ENCODE measurements around the gene RANBP17. TPM values are rescaled to one million over a fixed set of nuclear protein-coding genes. Genes with fewer than 3 reads are reported as not detected.

The RANBP17 gene
- total and polyA plus RNA-seq, 2 donors (not counting 1 experiment from before 2014, with no cell fraction given), result not detected

DNA sequence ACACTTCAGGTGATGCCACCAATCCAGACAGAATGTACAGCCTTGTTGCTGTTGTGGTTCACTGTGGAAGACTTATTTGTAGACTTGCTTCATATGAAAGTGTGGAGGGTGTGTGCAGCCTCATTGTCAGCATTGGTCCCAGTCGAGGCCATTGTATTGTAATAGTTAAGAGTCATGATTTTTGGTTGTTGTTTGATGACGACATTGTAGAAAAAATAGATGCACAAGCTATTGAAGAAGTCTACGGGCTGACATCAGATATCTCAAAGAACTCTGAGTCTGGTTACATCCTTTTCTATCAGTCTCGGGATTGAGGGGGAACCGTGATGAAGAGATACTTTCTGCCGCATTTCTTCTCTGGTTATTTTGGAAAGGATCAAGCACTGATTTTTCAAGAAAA, 390.9 kb downstream of the RANBP17 start:
- Histone ChIP-seq H3K36me3 (replicated peaks in 1 of 2; ENCODE audit: control extremely low read depth in 1 of 2, control insufficient read depth in 1 of 2, extremely low read depth in 1 of 2, insufficient read depth in 2 of 2, low read length in 1 of 2) (no peaks in the 10 kb centered on the region), H3K9me3 (ENCODE audit: control extremely low read depth in 1 of 3, control insufficient read depth in 2 of 3, insufficient read depth in 1 of 3, low read length in 2 of 3) (peaks cover 0 to 16% (median 14%) of the 10 kb centered on the region in 3 donors), H2AFZ (ENCODE audit: insufficient read depth, low read depth, low read length, poor library complexity, severe bottlenecking) (no peak overlapping the region), H3K79me2 (ENCODE audit: control insufficient read depth, insufficient read depth, low read length) (no peaks in the 10 kb centered on the region), H3K27ac (ENCODE audit: low read length in 2 of 2) (no peak overlapping the region), H3K4me2 (replicated peaks; ENCODE audit: low read depth, low read length, poor library complexity, severe bottlenecking) (no peak overlapping the region), H3K4me1 (ENCODE audit: control insufficient read depth in 2 of 2, insufficient read depth in 2 of 2, low read length in 2 of 2) (no peaks in the 10 kb centered on the region), H4K20me1 (ENCODE audit: control insufficient read depth, insufficient read depth, low read length, poor library complexity, severe bottlenecking) (no peaks in the 10 kb centered on the region), H3K4me3 (ENCODE audit: control extremely low read depth in 1 of 5, extremely low read depth in 1 of 5, insufficient read depth in 1 of 5, low read depth in 2 of 5, low read length in 4 of 5) (no peak overlapping the region), H3K27me3 (replicated peaks in 1 of 4; ENCODE audit: control extremely low read depth in 1 of 4, control insufficient read depth in 3 of 4, insufficient read depth in 4 of 4, low read length in 3 of 4) (no peaks in the 10 kb centered on the region), H3K9ac (ENCODE audit: low read length) (no peak overlapping the region)
- intact Hi-C loops (cut with micrococcal nuclease), result no loop called here
- Mint-ChIP-seq H3K27me3 (peaks cover 9% of the 10 kb centered on the region), H3K4me3 (no peak overlapping the region), H3K9me3 (ENCODE audit: insufficient read depth) (peaks cover 19% of the 10 kb centered on the region), H3K27ac (no peak overlapping the region), H3K4me1 (no peaks in the 10 kb centered on the region)
- ATAC-seq (ENCODE audit: low read depth) (no peak), DNase-seq (no peak)
- TF ChIP-seq CTCF (IDR thresholded peaks at IDR 0.05) (no peak), EZH2 (IDR thresholded peaks at IDR 0.05; ENCODE audit: borderline replicate concordance, insufficient read depth, low read depth, low read length, poor library complexity, severe bottlenecking) (no peak)
- WGBS (ENCODE audit: insufficient coverage), result 89% methylated on average over 4 of the region's 6 CpGs
- ChIA-PET POLR2A (no interaction called here), CTCF (no interaction called here)

DNA sequence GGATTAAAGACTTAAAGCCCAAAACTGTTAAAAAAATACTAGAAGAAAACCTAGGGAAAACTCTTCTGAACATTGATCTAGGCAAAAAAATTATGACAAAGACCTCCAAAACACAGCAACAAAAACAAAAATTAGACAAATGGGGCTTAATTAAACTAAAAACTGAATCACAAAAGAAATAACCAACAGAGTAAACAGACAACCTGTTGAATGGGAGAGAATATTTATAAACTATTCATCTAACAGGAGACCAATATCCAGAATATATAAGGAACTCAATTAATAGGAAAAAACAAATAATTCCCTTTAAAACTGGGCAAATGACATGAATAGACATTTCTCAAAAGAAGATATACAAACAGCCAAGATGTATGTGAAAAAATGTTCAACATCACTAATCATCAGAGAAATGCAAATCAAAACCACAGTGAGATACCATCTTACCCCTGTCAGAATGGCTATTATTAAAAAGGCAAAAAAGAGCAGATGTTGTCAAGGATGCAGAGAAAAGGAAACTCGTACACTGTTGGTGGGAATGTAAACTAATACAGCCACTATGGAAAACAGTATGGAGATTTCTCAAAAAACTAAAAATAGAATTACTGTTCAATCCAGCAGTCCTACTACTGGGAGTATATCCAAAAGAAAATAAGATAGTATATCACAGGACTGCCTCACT, 397.1 kb downstream of the RANBP17 start:
- Histone ChIP-seq H3K36me3 (replicated peaks in 1 of 2; ENCODE audit: control extremely low read depth in 1 of 2, control insufficient read depth in 1 of 2, extremely low read depth in 1 of 2, insufficient read depth in 2 of 2, low read length in 1 of 2) (no peaks in the 10 kb centered on the region), H3K27me3 (replicated peaks in 1 of 4; ENCODE audit: control extremely low read depth in 1 of 4, control insufficient read depth in 3 of 4, insufficient read depth in 4 of 4, low read length in 3 of 4) (no peaks in the 10 kb centered on the region), H3K27ac (ENCODE audit: low read length in 2 of 2) (no peak overlapping the region), H3K9ac (ENCODE audit: low read length) (no peak overlapping the region), H3K4me3 (ENCODE audit: control extremely low read depth in 1 of 5, extremely low read depth in 1 of 5, insufficient read depth in 1 of 5, low read depth in 2 of 5, low read length in 4 of 5) (no peak overlapping the region), H4K20me1 (ENCODE audit: control insufficient read depth, insufficient read depth, low read length, poor library complexity, severe bottlenecking) (no peaks in the 10 kb centered on the region), H3K4me2 (replicated peaks; ENCODE audit: low read depth, low read length, poor library complexity, severe bottlenecking) (no peak overlapping the region), H3K4me1 (ENCODE audit: control insufficient read depth in 2 of 2, insufficient read depth in 2 of 2, low read length in 2 of 2) (no peaks in the 10 kb centered on the region), H3K79me2 (ENCODE audit: control insufficient read depth, insufficient read depth, low read length) (no peaks in the 10 kb centered on the region), H2AFZ (ENCODE audit: insufficient read depth, low read depth, low read length, poor library complexity, severe bottlenecking) (no peak overlapping the region), H3K9me3 (ENCODE audit: control extremely low read depth in 1 of 3, control insufficient read depth in 2 of 3, insufficient read depth in 1 of 3, low read length in 2 of 3) (no peaks in the 10 kb centered on the region)
- POLR2A ChIA-PET, result no interaction called here
- H3K4me3 Mint-ChIP-seq, result no peak overlapping the region
- H3K27ac Mint-ChIP-seq, result no peak overlapping the region
- peaks cover 3% of the 10 kb centered on the region for H3K27me3 Mint-ChIP-seq
- DNase-seq (no peak), ATAC-seq (ENCODE audit: low read depth) (no peak)
- CTCF ChIA-PET, result no interaction called here
- no peaks in the 10 kb centered on the region for H3K4me1 Mint-ChIP-seq
- no CpG with 5 or more reads among the region's 1 CpG for WGBS (ENCODE audit: insufficient coverage)
- TF ChIP-seq CTCF (IDR thresholded peaks at IDR 0.05) (no peak), EZH2 (IDR thresholded peaks at IDR 0.05; ENCODE audit: borderline replicate concordance, insufficient read depth, low read depth, low read length, poor library complexity, severe bottlenecking) (no peak)
- intact Hi-C loops (cut with micrococcal nuclease), result no loop called here
- H3K9me3 Mint-ChIP-seq (ENCODE audit: insufficient read depth), result no peaks in the 10 kb centered on the region
